AG10803 (cell line): ENCODE measurements around the gene PROSER3.

Experiments used
- DNase-seq: peaks from one replicate; pipeline ENCODE4 v3.0.0; 2010; ENCODE audit warnings: low read depth
- H3K4me3 ChIP-seq: 2 replicates; pipeline ENCODE4 v1.5.1; 2011; ENCODE audit warnings: mild to moderate bottlenecking, low read length, control low read depth
- CTCF ChIP-seq: conservative IDR thresholded peaks from 2 replicates; pipeline ENCODE4 v1.5.1; 2011; ENCODE audit warnings: mild to moderate bottlenecking, low read length, control low read depth, inconsistent platforms

Gene PROSER3

DNA sequence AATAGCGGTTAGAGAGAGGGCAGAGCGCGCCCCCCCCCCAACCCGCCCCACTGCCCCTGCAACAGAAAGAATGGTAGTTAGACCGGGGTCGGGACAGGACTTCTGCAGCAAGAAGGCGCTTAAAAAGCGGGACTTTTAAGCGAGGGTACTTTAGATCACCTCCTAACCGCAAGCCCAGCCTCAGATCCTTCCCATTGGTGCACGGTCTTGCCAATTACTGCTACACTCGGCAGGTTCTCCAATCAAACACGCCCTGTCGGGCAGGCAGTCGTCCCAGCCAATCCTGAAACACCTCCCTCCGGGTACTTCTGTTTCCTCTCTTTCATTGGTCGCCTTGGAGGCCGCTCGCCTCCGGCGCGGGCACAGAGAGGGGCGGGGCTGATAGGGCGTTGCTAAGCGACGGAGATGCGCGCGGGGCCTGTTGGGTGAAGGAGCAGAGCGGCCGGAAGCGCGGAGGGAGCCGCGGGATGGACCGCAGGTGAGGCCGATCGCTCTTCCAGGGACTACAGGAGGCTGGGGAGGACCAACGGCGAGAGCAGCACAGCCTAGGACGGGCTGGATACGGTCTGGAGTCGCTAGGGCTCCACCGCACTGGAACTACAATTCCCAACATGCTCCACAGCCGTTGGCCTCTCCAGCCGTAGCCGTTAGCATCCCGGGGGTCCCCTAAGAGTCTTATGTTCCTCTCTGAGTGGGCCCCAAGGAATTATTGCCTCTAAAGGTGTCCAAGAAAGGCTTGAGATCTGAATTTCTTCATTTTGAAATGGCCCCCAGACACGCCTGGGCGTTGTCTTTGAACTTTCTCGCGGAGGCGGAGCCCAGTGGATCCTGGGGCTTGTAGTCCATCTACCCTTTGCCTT is at the start of gene PROSER3:
Gene PROSER3 (plus strand): TSS at position 428 of the 860 bp plus-strand sequence. CDS start 40 bp downstream, at position 468.
- DNase-seq: peak; percentile 100
- no peak for TF ChIP-seq CTCF
- peak within 1 kb of the TSS; percentile 100 for H3K4me3 ChIP-seq

GRCh38 chr19:35708391-35708790 is 49.6 kb upstream of the PROSER3 start:
- no peak overlapping the region for H3K4me3 ChIP-seq
- no peak for TF ChIP-seq CTCF
- no peak for DNase-seq

DNA sequence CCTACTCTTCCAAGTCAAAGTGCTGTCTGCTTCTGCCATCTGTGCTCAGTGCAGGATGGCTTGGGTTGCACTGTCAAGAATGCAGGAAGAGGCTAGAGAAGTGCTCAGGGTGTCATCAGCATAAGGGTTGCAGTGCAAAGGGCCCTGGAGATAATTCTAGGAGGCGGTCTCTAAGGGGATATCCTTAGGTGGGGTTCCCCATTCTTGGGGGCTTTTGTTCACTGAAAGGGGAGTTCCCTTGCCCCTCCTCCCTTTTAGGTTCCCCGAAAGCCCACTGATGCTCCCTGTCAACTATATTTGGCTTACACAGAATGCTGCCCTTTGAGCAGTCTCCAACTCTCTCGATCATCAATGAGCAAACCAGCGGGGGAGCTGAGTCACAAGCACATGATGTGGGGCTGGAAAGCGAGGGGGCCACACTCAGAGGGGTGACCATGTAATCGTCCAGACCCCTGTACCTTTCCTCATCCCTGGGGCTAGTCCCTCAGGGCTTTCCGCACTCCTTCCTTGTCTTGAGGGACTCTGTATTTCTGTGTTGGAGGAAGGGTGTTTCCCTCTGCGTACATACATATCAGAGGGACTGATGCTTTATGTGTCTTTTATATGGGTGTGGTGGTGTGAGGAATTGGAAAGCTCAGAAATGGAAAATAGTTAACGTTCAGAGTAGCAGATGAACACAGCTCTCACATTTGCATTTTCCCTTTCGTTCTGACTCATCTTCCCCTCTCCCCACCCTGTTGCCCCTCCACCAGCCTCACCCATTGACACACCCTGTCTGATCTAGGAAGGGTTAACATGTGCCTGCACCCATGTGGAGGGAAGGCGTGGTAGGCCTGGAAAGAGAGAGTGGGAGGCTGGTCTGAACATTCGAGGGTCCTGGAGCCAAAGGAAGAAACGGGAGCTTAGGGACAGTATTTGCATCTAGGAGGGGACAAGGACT is 46.9 kb upstream of the PROSER3 start:
- no peak for DNase-seq
- no peak for TF ChIP-seq CTCF

DNA sequence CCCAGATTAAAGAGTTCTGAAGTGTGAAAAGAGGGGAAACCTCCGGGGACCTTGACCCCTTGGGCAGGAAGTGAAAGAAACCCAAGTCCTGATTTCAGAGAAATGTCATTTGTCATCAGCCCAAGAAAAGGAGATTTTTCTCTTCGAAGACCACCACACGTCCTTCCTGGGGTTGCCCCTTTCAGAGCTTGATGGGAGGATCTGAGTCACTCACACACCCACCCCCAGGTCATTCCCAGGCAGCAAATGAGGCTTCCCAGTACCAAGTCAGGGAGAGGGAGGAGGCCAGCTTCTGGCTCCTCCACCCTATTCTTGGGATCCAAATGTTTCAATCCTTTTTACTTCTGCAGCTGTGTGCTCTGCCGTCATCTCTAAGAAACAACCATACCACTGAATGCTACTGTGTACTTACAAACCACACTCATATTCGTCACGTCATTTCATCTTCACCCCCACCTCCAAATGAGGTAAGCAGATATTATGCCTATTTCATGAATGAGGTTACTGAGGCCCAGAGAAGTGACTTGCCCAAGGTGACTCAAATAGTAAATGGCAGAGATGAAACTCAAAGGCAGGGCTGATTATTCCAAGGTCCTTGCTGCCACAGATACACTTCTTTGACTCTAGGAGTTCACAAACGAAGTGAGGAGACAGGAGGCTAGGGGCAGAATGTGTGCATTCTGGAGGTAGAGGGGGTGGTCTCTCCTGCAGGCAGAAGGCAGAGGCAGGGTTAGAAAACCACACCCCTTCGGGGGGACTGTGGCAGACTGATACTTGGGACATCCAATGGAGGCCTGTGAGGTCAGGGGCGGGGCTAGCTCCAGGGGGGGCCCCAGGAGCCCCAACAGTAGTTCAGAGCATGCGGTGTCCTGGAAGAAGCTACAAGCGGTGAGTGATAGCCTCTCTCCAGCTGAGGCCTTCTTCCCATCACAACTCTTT is 45.1 kb upstream of the PROSER3 start:
- no peak for TF ChIP-seq CTCF
- no peak overlapping the region for H3K4me3 ChIP-seq
- DNase-seq: no peak

More for the DNA sequence above, 46.9 kb upstream of the PROSER3 start:
- no peak overlapping the region for H3K4me3 ChIP-seq

GRCh38 chr19:35713506-35713850 is 44.5 kb upstream of the PROSER3 start:
- DNase-seq: no peak
- H3K4me3 ChIP-seq: no peak overlapping the region
- no peak for TF ChIP-seq CTCF

DNA sequence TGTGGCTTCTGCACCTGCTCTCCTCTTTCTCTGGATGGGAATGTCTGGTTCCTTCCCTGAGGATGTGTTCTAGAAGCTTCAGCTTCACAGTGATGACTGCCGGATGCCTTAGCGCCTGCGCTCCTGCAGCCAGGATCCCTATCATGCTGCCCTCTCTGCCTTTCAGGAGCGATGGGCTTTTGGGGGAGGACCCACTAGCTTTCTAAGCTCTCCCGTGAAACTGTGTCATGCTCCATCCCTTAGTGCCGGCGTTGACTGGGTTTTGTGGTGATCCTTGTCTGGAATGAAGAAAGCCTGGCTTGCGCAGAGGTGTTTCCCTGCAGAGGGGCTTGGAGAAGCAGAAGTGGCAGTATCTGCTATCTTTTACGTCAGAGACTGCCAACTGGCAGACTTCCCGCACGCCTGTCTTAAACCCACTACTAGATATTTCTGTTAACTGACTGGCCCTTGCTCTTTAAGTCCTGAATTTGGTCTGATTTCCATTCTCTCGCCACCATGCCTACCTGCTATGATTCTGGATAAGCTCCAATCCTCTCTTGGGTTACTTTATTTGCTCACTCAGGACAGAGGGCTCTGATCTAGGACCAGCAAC is 44.0 kb upstream of the PROSER3 start:
- no peak for DNase-seq
- no peak overlapping the region for H3K4me3 ChIP-seq

More for the DNA sequence above, 44.0 kb upstream of the PROSER3 start:
- TF ChIP-seq CTCF: no peak
